HG02852 (cell line): ENCODE data around the gene NKIRAS1.
"Not testable (repeated sequence)": the region's sequence is repeated elsewhere in the genome, so short reads cannot be mapped to it uniquely, and the experiment has no call there.

Experiments used
- ATAC-seq: cut with Tn5 transposase; IDR thresholded peaks from one replicate; pipeline ENCODE4 v1.9.1; 2021; ENCODE audit warnings: mild to moderate bottlenecking, moderate library complexity; ENCODE audit not compliant: unreplicated experiment

NKIRAS1 gene

DNA sequence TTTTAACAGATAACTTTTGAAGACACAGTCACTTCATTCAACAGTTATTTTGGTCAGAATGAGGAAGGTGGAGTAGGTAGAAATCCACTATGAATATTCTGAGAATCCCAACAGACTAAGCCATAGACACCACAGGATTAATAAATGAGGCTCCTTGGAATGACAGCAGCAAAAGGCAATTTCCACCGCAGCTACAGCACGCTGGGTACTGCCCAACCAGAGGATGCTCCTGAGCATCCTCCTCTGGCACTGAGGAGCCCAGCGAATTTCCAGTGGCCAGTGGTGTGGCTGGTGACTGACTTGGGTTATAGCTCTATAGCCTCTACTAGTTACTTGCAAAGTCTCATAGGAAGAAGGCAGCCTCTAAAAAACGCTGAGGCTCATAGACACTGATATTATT, 24.6 kb upstream of the NKIRAS1 start:
- ATAC-seq, result no peak

DNA sequence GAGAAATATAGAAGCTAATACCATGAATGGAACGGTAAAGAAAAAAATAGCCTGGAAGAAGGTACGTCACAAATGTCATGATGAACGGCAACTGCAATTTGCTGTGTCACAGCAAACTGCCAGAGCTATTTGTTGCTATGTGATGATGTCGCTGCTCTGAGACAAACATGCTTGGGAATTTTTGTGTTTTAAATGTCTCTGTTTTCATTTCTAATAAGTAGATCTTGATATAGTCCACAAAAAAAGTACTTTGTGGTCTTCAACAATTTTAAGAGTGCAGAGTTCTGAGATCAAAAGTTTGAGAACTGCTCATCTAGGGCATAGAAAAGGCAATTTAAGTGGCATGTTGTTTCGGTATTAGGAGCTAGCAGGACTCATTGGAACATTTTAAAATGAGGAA, 24.0 kb upstream of the NKIRAS1 start:
- no peak for ATAC-seq

DNA sequence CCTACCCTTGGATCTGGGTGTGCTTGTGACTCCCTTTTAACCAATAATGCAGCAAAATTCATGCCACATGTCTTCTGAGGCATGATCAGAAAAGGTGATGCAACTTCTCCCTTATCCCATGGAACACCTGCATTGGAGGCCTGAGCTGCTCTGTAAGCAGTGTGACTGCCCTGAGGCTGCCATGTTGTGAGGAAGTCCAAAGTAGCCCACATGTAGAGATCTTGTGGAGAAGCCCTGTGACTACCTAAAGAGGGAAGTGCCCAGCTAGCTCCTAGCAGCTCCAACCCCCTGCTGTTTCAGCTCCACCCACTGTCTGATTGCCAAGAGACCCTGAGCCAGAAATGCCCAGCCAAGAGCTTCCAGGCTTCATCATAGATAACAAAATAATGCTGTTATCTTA, 21.9 kb upstream of the NKIRAS1 start:
- ATAC-seq, result no peak

DNA sequence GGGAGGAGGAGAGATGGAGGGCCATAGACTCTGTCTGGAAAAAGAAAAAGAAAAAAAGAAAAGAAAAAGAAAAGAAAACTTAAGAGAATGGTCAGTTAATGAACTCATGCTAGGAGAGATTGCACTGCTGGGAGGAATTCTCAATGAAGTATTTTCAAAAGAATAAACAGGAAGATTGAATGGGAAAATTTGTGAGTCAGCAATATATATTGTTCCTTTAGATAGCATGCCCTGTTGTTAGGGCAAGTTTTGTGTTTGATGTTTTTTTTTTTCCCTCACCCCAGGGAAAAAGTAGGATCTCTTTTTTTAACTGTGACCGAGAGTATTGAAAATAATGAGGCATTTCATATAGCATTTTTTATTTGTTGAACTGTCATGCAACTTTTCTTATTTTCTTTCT, 20.5 kb upstream of the NKIRAS1 start:
- no peak for ATAC-seq

DNA sequence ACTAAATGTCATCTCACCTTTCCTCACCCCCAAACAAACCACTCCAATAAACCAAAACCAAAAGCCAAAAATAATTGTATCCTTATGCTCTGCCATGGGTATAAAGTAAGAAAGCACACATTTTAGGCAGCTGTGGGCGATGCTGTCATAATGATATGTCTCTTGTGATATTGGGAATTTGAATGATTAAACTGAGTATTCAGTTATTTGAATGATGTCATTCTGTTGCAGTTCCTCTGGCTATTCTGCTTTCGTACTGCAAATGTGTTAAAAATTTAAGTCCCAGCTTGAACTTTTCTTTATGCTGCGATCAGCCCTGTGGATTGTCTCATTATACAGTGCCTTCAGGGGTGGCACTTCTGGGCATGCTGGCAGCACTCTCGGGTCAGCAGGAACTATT, 17.5 kb upstream of the NKIRAS1 start:
- ATAC-seq, result no peak

DNA sequence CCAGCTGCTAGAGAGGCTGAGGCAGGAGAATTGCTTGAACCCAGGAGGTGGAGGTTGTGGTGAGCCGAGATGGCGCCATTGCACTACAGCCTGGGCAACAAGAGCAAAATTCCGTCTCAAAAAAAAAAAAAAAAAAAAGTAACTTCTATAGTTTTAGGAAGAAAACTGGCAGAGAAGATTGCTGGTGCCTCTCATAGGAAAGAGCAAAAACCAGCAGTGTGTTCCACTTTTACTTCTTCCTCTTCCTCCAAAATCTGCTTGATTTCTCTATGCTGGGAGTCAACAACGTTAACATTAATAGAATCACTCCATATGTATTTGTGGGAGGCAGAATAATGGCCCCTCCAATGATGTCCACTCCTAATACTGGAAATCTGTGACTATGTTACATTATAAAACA, 15.8 kb upstream of the NKIRAS1 start:
- ATAC-seq, result no peak

DNA sequence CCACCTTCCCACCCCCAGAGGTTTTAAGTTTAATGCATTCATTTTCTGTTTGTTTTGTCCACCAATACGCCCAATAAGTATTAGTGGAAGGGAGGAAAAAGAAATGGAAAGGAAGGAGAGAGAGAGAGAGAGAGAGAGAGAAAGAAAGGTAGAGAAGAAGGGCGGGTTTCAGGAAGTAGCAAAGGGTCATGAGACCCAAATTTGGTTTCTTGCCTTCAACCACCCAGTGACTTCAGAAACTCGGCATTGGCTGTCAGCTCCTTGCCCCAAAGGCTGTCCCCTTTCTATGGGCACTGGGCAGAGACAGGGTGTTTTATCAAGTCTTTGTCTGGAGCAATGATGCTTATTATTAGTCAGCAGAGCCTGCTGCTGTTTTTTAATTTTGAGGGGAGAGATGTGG, 14.8 kb upstream of the NKIRAS1 start:
- ATAC-seq, result no peak

DNA sequence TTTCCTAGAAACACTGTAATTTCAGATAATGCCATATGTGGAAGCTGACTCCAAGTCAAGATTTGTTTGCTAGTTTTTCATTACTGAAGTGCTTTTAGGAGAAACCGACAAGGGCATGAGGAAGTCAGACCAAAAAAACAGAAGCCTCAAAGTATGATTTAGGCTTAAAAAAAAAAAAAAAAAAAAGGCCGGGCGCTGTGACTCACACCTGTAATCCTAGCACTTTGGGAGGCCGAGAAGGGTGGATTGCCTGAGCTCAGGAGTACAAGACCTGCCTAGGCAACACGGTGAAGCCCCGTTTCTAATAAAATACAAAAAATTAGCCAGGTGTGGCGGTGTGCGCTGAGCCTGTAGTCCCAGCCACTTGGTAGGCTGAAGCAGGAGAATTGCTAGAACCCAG, 11.7 kb upstream of the NKIRAS1 start:
- no peak for ATAC-seq

DNA sequence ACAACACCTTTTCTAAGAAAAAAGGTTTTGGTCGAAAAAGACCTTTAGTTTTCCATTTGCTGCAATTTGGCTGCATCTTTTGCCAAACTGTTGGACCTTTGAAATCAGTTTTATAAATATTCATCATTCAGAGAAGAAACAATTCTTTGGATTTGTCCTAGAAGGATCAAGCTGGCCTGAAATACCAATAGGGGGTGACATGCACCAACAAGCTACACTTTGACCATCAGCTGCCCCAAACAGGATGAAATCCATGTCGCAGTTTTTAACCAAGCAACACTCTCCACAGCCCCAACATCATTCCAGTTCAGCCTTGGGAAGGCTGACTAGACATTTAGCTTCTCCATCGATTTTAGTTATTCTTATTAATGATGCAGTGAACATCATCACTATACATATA, 9.9 kb upstream of the NKIRAS1 start:
- ATAC-seq, result no peak

DNA sequence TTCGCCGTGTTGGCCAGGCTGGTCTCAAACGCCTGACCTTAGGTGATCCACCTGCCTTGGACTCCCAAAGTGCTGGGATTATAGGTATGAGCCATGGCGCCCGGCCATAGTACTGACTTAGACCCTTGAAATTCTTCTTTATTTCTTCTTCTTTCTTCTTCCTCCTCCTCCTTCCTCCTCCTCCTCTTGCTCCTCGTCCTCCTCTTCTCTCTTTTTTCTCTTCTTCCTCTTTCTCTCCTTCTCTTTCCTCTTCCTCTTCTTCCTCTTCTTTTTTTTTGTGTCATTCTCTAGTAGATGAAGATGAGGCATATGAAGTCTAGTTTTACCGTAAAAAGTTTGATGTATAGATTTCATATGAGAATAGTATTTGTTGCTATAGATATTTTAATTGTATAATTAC, 9.5 kb upstream of the NKIRAS1 start:
- no peak for ATAC-seq

DNA sequence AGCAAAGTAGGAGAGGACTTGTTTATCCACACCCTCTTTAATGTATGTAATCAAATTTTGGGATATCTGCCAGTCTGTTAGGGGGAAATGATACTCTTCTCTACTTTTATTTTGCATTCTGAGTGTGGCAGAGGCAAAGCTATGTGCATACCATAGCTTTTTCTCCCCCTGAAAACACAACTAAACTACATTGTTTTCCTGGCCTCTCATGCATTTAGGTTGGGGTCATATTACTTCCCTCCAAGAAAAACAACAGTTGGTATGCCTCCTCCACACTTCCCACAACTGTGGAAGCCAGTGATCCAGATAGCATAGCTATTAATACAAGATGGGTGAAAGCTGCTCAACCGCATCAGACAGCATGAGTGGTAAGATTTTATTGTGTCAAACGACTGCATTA, 7.0 kb upstream of the NKIRAS1 start:
- ATAC-seq, result no peak

DNA sequence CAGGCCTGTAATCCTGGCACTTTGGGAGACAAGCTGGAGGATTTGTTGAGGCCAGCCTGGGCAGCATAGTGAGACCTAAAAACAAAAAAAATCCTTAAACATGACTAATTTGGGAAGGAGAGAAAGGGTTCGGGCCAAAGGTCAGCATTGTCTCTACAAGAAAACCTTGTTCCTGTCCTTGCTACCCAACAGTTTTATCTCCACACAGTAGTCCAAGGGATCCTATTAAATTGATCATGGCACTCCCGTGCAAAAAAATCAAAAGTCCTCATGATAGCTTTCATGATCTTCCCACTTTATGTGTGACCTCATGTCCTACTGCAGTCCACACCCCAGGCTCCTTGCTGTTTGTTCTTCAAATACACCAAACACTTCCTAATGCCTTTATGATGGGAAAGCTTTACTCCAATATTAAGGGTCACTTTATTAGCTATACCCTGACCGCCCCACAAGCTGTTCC, 4.3 kb upstream of the NKIRAS1 start:
- no peak for ATAC-seq

DNA sequence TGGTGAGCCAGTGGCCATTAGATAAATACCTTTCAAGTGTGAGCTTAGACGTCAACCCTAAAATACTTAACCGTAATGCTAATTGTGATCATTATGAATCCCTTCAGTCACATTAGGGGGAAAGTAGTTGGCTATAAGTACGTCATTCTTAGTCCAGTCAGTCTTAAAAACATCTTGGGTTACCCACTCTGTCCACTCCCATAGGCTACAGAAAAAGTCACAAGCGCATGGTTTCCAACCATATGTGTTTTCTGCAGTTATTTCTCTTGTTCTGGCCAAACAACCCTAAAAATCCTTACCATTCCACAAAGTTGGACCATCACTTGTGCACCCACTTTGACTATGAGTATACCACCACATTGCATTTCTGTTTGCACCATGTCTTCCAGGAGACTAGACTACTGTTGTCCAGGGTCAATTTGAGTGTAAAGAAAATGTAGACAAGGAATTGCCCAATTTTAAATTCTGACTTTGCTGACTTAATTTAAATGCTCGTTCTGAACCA, 3.4 kb upstream of the NKIRAS1 start:
- no peak for ATAC-seq

DNA sequence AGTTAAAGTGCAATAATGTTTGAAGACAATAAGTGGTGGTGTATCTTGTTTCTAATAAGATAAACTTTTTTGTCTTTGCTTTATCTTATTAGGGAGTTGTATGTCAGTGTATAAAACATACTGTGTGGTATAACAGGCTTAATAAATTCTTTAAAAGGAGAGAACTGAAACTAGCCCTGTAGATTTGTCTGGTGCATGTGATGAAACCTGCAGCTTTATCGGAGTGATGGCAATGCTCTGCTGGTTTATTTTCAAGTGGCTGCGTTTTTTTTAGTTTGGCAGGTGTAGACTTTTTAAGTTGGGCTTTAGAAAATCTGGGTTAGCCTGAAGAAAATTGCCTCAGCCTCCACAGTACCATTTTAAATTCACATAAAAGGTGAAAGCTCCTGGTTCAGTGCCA, 2.8 kb upstream of the NKIRAS1 start:
- ATAC-seq, result no peak

DNA sequence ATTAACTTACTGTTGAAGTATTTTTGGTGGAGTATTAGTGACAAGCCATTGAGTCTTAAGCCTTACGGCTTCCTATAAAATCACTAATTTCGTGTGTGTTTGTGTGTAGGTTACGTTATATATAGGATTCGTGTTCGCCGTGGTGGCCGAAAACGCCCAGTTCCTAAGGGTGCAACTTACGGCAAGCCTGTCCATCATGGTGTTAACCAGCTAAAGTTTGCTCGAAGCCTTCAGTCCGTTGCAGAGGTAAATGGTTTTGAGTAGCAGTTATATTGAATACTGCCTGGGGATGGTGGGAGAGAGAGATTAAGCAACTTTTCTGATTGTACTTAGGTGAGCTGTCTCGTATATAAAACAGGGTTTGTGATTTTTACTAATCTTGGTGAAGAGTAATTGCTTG, 1.5 kb upstream of the NKIRAS1 start:
- ATAC-seq, result not testable (repeated sequence)

DNA sequence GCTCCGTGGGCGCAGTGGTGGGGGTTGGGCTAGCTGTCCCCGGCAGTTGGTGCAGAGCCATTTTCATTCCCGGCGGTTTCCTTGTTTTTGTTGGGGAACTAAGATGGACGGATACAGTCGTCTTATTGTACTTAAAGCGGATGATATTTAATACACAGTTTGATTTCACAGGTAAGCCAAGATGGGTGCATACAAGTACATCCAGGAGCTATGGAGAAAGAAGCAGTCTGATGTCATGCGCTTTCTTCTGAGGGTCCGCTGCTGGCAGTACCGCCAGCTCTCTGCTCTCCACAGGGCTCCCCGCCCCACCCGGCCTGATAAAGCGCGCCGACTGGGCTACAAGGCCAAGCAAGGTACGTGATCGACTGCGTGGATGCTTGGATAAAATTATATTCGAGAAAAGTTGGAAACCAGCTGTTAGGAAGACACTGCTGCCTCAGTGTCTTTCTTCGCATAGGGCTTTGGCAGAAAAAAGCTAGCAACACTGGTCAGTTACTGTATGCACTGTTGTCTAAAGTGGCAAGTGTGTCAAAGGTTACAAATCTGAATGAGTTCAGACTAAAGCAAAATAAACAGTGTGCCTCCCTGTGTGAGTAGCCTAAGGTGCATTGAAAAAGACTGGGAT, 1.0 kb upstream of the NKIRAS1 start:
- ATAC-seq, result not testable (repeated sequence)

DNA sequence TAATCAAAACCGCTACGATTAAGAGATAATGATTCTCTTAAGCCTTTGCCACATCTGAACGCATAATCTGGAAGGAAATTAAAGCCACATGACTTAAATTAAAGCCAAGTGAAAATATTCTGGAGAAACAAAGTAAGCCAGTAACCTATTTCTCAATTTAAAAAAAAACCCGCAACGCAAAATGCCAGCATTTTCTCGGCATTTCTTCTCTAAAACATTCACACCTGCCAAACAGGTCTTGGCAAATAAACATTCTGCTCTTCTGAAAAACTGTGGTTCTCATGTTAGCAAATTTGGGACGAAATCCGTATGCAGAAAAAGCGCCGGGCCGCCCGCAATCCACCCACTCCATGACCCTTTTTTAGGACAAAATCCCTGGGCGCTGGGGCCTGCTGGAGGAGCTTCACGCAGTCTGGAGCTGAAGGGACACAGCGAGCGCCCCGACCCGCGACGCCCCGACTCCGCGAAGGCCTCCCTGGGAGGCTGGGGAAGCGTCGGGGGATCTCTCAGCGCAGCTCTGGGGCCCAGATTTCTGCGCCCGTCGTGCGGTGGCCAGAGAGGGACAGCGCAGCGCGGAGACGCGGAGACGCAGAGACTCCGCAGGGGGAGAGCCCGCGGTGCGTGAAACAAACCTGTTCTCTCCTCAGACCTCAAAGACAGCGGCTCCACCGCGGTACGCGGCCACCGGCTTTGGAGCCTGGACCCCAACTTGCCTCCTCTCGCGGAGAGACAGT, 471 bp downstream of the NKIRAS1 start:
- peak; percentile 39 for ATAC-seq

DNA sequence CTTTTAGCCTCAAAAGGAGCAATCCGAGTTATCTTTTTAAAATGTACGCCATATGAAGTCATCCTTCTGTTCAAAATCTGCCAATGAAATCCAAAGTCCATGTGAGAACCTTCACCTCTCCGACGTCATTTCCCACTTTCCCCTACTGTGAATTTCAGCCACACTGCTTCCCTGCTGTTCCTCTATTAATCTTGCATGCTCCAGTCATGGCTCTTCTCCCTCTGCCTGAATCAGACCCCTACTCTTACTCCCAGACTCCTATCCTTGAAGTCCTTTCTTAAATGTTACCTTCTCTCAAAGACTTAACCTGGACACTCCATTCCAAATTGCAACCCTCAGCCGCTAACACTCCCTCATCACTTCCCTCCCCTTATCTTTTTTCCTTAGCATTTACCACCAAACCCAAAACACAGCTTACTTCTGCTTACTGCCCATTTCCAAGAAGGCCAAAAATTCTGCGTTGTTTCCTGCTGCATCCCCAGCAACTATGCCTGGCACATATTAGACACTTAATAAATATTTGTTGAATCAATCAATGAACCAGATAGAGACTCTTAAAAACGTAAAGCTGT, 1.2 kb downstream of the NKIRAS1 start:
- no peak for ATAC-seq

DNA sequence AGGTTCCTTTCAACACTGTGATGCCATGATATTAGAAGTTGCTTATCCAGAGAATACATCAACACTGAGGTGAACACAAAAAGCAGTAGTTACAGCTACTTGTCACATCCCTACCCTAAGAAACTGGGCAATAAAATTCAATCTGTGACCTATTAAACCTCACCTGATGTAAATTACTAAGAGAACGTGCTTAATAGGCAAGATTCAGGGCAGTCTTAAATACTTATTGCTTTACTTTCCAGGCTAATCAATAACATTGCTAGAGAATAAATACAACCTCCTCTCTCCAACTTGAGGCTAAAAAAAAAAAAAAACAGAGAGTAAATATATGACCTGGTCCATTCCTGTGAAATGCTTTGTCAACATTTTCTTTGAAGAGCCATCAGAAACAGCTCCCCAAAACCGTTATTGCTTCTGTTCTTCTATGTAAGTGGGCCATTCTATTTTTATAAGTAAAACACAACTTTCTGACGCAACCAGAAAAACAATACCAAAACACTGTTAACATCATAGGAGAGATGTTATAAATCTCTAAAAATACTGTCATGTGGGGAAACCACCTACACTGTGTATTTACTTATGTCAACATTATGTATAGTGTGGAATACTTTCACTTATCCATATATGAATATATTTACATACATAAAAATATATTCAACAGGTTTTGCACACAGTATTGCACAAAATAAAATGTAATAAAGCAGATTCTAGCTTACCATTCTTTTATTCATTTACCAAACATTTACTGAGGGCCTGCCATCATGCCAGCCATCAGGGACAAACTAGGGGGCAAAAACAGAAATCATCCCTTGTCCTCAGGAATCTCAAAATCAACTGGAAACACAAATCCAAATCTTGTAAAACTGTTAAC, 2.7 kb downstream of the NKIRAS1 start:
- ATAC-seq, result no peak

DNA sequence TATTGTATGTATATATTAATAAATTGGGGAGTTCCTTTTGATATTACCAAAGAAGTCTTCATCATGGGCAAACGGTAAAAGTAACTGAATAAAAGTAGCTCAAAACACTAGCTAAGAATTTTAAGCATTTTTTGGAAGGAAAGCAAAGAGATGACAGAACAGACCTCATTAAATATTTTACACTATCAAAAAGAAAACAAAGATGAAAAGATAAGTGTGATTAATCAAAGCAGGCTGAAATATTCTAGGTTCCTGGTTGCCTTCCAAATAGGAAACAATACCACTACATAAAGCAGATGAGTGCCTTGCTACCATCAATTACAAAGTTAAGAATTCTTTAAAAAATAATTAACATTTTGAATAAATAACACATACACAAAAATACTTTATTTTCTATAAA, 3.6 kb downstream of the NKIRAS1 start:
- no peak for ATAC-seq

DNA sequence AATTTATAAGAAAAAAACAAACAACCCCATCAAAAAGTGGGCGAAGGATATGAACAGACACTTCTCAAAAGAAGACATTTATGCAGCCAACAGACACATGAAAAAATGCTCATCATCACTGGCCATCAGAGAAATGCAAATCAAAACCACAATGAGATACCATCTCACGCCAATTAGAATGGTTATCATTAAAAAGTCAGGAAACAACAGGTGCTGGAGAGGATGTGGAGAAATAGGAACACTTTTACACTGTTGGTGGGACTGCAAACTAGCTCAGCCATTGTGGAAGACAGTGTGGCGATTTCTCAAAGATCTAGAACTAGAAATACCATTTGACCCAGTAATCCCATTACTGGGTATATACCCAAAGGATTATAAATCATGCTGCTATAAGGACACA, 4.5 kb downstream of the NKIRAS1 start:
- not testable (repeated sequence) for ATAC-seq
